Astrocyte (in vitro differentiated cells and primary cell): ENCODE results near the gene ITPA.
"Not testable (repeated sequence)": the region's sequence is repeated elsewhere in the genome, so short reads cannot be mapped to it uniquely, and the experiment has no call there.

Source experiments
- CTCF ChIP-seq: IDR thresholded peaks from 2 replicates; pipeline ENCODE4 v1.5.1; 2011; ENCODE audit warnings: low read depth, mild to moderate bottlenecking, inconsistent platforms, low read length, moderate library complexity; ENCODE audit not compliant: insufficient read depth
- EZH2 ChIP-seq: IDR thresholded peaks from 2 replicates; pipeline ENCODE4 v1.6.1; 2012; ENCODE audit warnings: mild to moderate bottlenecking, low read length, inconsistent platforms; ENCODE audit not compliant: insufficient read depth

- TF ChIP-seq CTCF, EZH2: not testable (repeated sequence)
These were observed 21.4 kb upstream of the ITPA start for GRCh38 chr20:3187861-3188260.
